Right lobe of liver (tissue), 6 donors: ENCODE measurements around the gene IGSF9B. TPM values are rescaled to one million over a fixed set of nuclear protein-coding genes. Genes with fewer than 3 reads are reported as not detected.

Source experiments
- ATAC-seq, 4 donors: fragments of 200-7000 bp; cut with Tn5 transposase; one replicate each; pipeline ENCODE4 v1.9.1; 2020; ENCODE audit warnings: mild to moderate bottlenecking in 4 of 4, moderate library complexity in 4 of 4
- DNase-seq, 3 donors: peaks; one replicate each; pipeline ENCODE4 v3.0.0-alpha.2; 2020
- H3K27ac ChIP-seq, 3 donors: fragments of 200-600 bp; one replicate each; pipeline ENCODE4 v1.8.0; 2022
- H3K27me3 ChIP-seq, 2 donors: fragments of 200-600 bp; one replicate each; pipeline ENCODE4 v1.8.0; 2022
- H3K36me3 ChIP-seq, 4 donors: fragments of 200-600 bp; sonication (generic) in 1 of 4; one replicate each; pipeline versions ENCODE4 v1.5.1 to v1.8.0; 2017 to 2022; ENCODE audit warnings: control low read depth in 1 of 4
- H3K4me1 ChIP-seq, 4 donors: fragments of 200-600 bp; sonication (generic) in 1 of 4; one replicate each; pipeline versions ENCODE4 v1.5.1 to v1.8.0; 2017 to 2022; ENCODE audit warnings: control low read depth in 1 of 4
- H3K4me3 ChIP-seq, 3 donors: fragments of 200-600 bp; one replicate each; pipeline ENCODE4 v1.8.0; 2022
- H3K9me3 ChIP-seq, 4 donors: fragments of 200-600 bp; sonication (generic) in 1 of 4; one replicate each; pipeline versions ENCODE4 v1.5.1 to v1.8.0; 2017 to 2022; ENCODE audit warnings: control low read depth in 1 of 4
- POLR2A ChIP-seq: fragments of 450-650 bp; IDR thresholded peaks from one replicate; pipeline ENCODE4 v1.6.1; 2017; ENCODE audit warnings: antibody characterized with exemption, mild to moderate bottlenecking
- WGBS: methylation state at CpG from one replicate; pipeline ENCODE4 v1.1.6; 2018; ENCODE audit warnings: low coverage, low lambda C conversion rate; ENCODE audit not compliant: insufficient coverage; ENCODE audit errors: missing lambda C conversion rate; 5-methylcytosine and 5-hydroxymethylcytosine counted together
- intact Hi-C, 2 donors: fragments of 100-400 bp; cut with DNase I; formaldehyde crosslinking; loops; one replicate each; pipeline versions ENCODE4 v1.11.2 to v1.14.1; 2022
- total RNA-seq, 6 experiments: library from RNA; depleted of rRNA in 2 of 6; stranded (reverse); fragments of >200 nt in 2 of 6; fragmentation: NEBNext Ultra II Directional in 3 of 6; extraction: Animal tissue kit (Norgen Biotek cat#: 25700) in 3 of 6; gene quantifications; one replicate each; pipeline versions ENCODE4 v1.1.0 to v1.2.4, GENCODE V29; 2016 to 2023
- TF ChIP-seq, protein P1 (sequence below), 4 donors: fragments of 200-600 bp in 3 of 4; fragments of 450-650 bp in 1 of 4; IDR thresholded peaks; one replicate each; pipeline versions ENCODE4 v1.5.1 to v1.8.0; 2016 to 2022; ENCODE audit warnings: antibody characterized with exemption in 4 of 4, mild to moderate bottlenecking in 2 of 4
- donor health status: DM: no; HTN: yes; CAD: no.
- donor health status: DM: no; HTN: no; CAD: no.
- donor health status: DM: no; HTN: no; CAD: no.
- donor health status: DM: no; HTN: yes; CAD: no.
- donor health status: DM: no; HTN: yes; CAD: no.

IGSF9B gene
- total RNA-seq, 6 experiments from 2014 or later: 0.15 to 0.23 TPM; not detected in 4

DNA sequence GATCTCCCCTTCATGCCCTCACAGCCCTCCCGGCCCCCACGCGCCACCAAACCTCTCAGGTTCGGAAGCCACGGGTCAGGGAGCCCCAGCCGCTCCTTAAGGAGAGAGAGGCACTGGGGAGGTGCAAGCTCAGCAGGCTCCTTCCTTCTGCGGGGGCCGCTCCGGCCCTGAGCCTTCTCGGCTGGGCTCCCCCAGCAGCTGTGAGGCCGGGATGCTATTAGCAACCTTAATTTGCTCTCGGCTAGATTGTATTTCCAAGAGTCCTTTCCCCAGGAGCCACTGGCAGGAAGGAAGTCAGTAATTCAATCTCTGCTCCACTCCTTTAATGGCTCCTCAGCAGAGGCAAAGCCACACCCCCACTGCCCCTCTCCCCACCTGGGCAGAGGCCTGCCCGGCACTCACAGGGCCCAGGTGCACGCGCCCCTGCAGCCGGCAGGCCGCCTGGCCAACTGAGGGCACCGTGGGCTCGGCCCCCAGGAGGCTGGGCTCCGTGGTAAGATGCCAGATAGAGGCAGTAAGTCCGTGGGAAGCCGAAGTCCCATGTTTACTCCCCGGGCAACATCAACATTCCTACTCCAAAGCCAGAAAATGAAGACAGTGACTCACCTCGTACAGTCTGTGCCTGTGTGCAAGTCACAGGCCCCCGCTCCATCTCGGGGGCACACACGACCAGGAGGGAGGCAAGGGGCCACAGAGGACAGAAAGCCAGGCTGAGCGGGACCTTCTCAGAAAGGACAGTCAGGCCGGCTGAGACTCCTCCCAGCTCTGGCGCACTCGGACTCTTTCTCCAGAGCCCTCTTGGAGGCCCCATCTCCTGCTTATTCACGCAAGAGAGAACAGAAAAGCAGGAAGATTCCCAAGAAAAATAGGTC is 5.2 kb downstream of the IGSF9B start:
- no peak overlapping the region for H3K27ac ChIP-seq
- H3K27me3 ChIP-seq: peaks cover 0 to 10% of the 10 kb centered on the region in 2 donors
- H3K9me3 ChIP-seq: no peaks in the 10 kb centered on the region
- H3K36me3 ChIP-seq: no peaks in the 10 kb centered on the region
- peaks cover 0 to 4% (median 0%) of the 10 kb centered on the region in 4 donors for H3K4me1 ChIP-seq
- intact Hi-C loops: no loop called here
- ATAC-seq (no peak), DNase-seq (no peak)
- WGBS: 40% methylated on average over 2 of the region's 32 CpGs
- TF ChIP-seq, protein P1, sequence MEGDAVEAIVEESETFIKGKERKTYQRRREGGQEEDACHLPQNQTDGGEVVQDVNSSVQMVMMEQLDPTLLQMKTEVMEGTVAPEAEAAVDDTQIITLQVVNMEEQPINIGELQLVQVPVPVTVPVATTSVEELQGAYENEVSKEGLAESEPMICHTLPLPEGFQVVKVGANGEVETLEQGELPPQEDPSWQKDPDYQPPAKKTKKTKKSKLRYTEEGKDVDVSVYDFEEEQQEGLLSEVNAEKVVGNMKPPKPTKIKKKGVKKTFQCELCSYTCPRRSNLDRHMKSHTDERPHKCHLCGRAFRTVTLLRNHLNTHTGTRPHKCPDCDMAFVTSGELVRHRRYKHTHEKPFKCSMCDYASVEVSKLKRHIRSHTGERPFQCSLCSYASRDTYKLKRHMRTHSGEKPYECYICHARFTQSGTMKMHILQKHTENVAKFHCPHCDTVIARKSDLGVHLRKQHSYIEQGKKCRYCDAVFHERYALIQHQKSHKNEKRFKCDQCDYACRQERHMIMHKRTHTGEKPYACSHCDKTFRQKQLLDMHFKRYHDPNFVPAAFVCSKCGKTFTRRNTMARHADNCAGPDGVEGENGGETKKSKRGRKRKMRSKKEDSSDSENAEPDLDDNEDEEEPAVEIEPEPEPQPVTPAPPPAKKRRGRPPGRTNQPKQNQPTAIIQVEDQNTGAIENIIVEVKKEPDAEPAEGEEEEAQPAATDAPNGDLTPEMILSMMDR (IDR thresholded peaks at IDR 0.05): no peak
- no peak for TF ChIP-seq POLR2A
- H3K4me3 ChIP-seq: no peak overlapping the region

DNA sequence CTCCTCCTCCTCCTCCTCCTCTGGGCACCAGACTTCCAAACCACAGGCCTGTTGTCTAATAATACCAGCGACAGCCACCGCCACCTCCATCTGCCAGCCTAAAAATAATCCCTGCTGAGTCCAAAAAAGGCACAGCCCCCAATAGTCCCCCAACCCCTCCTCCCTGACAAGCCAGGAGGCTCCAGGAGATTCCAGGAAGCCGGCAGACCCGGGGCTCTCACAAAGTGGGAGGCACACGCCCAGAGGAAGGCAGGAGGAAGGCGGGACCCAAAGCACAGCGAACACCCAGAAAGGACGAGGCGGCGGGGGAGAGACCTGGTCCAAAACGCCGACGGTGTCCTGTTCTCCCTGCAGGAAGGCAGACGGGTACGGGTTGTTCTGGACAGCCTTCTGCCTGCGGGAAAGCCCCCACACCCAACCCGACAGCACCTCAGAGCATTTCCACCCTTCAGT is 5.9 kb downstream of the IGSF9B start:
- ATAC-seq (no peak), DNase-seq (no peak)
- intact Hi-C loops: no loop called here
- Histone ChIP-seq H3K4me3 (no peak overlapping the region), H3K9me3 (no peaks in the 10 kb centered on the region), H3K27ac (no peak overlapping the region), H3K4me1 (no peaks in the 10 kb centered on the region), H3K36me3 (no peaks in the 10 kb centered on the region), H3K27me3 (peaks cover 0 to 10% of the 10 kb centered on the region in 2 donors)
- no CpG with 5 or more reads among the region's 17 CpGs for WGBS
- no peak for TF ChIP-seq POLR2A
- TF ChIP-seq, protein P1 (IDR thresholded peaks at IDR 0.05): no peak

DNA sequence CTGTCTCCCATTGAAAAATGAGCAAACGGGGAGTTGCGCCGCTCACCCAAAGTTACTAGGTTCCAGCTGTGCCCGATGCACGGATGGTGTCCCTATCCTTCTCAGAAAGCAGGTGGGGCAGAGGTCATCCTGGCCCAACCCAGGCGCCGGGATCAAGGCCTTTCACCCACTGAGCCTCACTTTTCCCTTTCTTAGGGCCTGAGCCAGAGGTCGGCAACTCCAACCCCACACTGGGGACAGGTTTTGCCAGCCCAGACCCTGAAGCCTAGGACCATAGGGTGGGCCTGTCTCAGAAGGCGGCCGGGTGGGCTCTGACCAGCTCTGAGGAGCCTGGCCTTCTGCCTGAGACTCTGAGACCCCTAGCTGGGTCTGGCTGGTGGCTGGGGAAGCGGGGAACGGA is 6.3 kb downstream of the IGSF9B start:
- no peaks in the 10 kb centered on the region for H3K9me3 ChIP-seq
- H3K36me3 ChIP-seq: no peaks in the 10 kb centered on the region
- H3K27me3 ChIP-seq: peaks cover 0 to 10% of the 10 kb centered on the region in 2 donors
- no peak for TF ChIP-seq POLR2A
- TF ChIP-seq, protein P1 (IDR thresholded peaks at IDR 0.05): no peak
- ATAC-seq: no peak
- no peaks in the 10 kb centered on the region for H3K4me1 ChIP-seq
- no peak overlapping the region for H3K4me3 ChIP-seq
- WGBS: 55% methylated on average over 4 of the region's 12 CpGs
- no peak overlapping the region for H3K27ac ChIP-seq
- intact Hi-C loops: no loop called here
- DNase-seq: no peak

DNA sequence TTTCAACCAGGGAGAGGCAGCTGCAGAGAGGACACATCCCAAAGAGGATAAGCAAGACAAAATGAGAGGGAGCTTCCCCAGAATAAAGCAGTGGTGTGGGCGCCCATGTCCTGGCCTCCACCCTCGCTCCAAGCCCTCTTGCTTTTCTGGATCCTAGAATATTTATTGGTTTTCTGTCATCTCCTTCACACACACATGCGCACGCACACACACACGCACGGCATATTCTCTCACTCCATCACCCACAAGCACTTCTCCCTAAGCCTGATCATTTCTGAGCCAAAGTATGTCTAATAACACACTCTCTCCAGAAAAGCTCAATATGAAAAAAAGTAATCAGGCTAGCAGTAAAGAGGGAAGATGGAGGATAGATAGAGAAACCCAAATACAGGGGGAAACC is 7.6 kb downstream of the IGSF9B start:
- intact Hi-C loops: no loop called here
- Histone ChIP-seq H3K27me3 (no peaks in the 10 kb centered on the region), H3K4me1 (no peaks in the 10 kb centered on the region), H3K36me3 (no peaks in the 10 kb centered on the region), H3K4me3 (no peak overlapping the region), H3K27ac (no peak overlapping the region), H3K9me3 (no peaks in the 10 kb centered on the region)
- no peak for DNase-seq
- no peak for ATAC-seq
- WGBS: 84% methylated on average over 6 of the region's 6 CpGs
- no peak for TF ChIP-seq POLR2A
- TF ChIP-seq, protein P1 (IDR thresholded peaks at IDR 0.05): no peak
